Breast epithelium (tissue), 4 donors: Measurements from ENCODE around the gene UNC45B. TPM values are rescaled to one million over a fixed set of nuclear protein-coding genes. Genes with fewer than 3 reads are reported as not detected.

Source experiments
- DNase-seq, 2 donors: peaks; one replicate each; pipeline ENCODE4 v3.0.0-alpha.2; 2019; ENCODE audit warnings: low spot score in 2 of 2
- H3K27ac ChIP-seq, 2 donors: fragments of 200-600 bp; sonication (generic) in 1 of 2; one replicate each; pipeline ENCODE4 v1.5.1; 2016 to 2019; ENCODE audit warnings: mild to moderate bottlenecking in 1 of 2
- H3K27me3 ChIP-seq, 2 donors: fragments of 200-600 bp; sonication (generic) in 1 of 2; one replicate each; pipeline versions ENCODE4 v1.5.1 to v1.6.0; 2017 to 2019; ENCODE audit warnings: control low read depth in 1 of 2, mild to moderate bottlenecking in 1 of 2
- H3K36me3 ChIP-seq: fragments of 200-600 bp; one replicate; pipeline ENCODE4 v1.5.1; 2019
- H3K4me1 ChIP-seq, 2 donors: fragments of 200-600 bp; sonication (generic); one replicate each; pipeline ENCODE4 v1.5.1; 2016 to 2019; ENCODE audit warnings: control low read depth in 1 of 2
- H3K4me3 ChIP-seq, 3 donors: fragments of 200-600 bp; sonication (generic); 1 replicate in 2 of 3; 2 replicates in 1 of 3; pipeline ENCODE4 v1.5.1; 2016 to 2019; ENCODE audit warnings: mild to moderate bottlenecking in 3 of 3, moderate library complexity in 2 of 3
- H3K9me3 ChIP-seq, 2 donors: fragments of 200-600 bp; sonication (generic) in 1 of 2; one replicate each; pipeline ENCODE4 v1.5.1; 2016 to 2019; ENCODE audit warnings: control low read depth in 1 of 2
- POLR2A ChIP-seq: fragments of 450-650 bp; IDR thresholded peaks from one replicate; pipeline ENCODE4 v1.6.1; 2016; ENCODE audit warnings: antibody characterized with exemption, mild to moderate bottlenecking, moderate library complexity
- POLR2AphosphoS5 ChIP-seq, 3 donors: sonication (generic); formaldehyde crosslinking; IDR thresholded peaks; one replicate each; pipeline ENCODE4 v1.6.1; 2017; ENCODE audit warnings: antibody characterized with exemption in 3 of 3
- intact Hi-C: fragments of 100-400 bp; cut with DNase I; formaldehyde crosslinking; loops from one replicate; pipeline ENCODE4 v1.15.1; 2023; ENCODE audit warnings: low total_unique reads
- total RNA-seq, 3 donors: library from RNA; depleted of rRNA; stranded (reverse); fragments of >200 nt; gene quantifications; one replicate each; pipeline ENCODE4 v1.1.0, GENCODE V29; 2016
- TF ChIP-seq, protein P1 (sequence below), 3 donors: fragments of 450-650 bp; IDR thresholded peaks; one replicate each; pipeline ENCODE4 v1.5.1; 2016 to 2017; ENCODE audit warnings: antibody characterized with exemption in 3 of 3, mild to moderate bottlenecking in 3 of 3, moderate library complexity in 3 of 3

UNC45B gene
- total RNA-seq, 3 donors from 2014 or later, result not detected

DNA sequence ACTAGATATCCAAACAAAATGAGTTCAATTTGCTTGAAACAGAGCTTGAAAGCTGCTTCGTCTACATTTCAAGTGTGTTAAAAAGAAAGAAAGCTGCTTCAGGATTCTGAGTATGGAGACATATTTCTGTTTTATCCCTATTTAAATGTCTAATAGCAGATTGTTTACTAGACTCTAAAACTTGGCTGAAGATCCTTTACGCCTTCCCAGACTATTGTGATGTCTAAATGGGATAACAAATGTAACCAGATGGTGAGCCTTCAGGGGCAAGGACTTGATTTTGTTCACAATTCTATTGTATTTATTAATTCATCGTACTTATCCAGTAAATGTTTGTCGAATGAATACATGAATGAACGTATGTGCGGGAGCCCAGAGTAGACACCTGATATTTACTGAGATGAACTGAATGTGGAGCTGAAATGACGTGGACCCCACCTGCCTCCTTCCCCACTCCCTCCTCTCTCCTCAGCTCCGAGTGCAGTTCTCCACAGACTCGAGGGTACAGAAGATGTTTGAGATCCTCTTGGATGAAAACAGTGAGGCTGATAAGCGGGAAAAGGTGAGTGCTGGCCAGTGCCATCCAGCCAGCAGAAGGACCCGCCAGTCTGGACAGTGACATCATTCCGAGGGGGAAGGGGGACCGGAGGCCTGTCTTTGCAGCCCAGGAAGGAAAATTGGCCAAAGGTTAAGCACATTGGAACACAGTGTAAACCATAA is 5.0 kb downstream of the UNC45B start:
- H3K27me3 ChIP-seq, result no peaks in the 10 kb centered on the region
- TF ChIP-seq, protein P1, sequence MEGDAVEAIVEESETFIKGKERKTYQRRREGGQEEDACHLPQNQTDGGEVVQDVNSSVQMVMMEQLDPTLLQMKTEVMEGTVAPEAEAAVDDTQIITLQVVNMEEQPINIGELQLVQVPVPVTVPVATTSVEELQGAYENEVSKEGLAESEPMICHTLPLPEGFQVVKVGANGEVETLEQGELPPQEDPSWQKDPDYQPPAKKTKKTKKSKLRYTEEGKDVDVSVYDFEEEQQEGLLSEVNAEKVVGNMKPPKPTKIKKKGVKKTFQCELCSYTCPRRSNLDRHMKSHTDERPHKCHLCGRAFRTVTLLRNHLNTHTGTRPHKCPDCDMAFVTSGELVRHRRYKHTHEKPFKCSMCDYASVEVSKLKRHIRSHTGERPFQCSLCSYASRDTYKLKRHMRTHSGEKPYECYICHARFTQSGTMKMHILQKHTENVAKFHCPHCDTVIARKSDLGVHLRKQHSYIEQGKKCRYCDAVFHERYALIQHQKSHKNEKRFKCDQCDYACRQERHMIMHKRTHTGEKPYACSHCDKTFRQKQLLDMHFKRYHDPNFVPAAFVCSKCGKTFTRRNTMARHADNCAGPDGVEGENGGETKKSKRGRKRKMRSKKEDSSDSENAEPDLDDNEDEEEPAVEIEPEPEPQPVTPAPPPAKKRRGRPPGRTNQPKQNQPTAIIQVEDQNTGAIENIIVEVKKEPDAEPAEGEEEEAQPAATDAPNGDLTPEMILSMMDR (IDR thresholded peaks at IDR 0.05), result no peak
- TF ChIP-seq POLR2AphosphoS5 (IDR thresholded peaks at IDR 0.05) (no peak), POLR2A (no peak)
- no peak overlapping the region for H3K4me3 ChIP-seq
- no peaks in the 10 kb centered on the region for H3K9me3 ChIP-seq
- no peaks in the 10 kb centered on the region for H3K36me3 ChIP-seq
- no peaks in the 10 kb centered on the region for H3K4me1 ChIP-seq
- H3K27ac ChIP-seq, result no peak overlapping the region
- DNase-seq, result no peak
- intact Hi-C loops, result no loop called here

DNA sequence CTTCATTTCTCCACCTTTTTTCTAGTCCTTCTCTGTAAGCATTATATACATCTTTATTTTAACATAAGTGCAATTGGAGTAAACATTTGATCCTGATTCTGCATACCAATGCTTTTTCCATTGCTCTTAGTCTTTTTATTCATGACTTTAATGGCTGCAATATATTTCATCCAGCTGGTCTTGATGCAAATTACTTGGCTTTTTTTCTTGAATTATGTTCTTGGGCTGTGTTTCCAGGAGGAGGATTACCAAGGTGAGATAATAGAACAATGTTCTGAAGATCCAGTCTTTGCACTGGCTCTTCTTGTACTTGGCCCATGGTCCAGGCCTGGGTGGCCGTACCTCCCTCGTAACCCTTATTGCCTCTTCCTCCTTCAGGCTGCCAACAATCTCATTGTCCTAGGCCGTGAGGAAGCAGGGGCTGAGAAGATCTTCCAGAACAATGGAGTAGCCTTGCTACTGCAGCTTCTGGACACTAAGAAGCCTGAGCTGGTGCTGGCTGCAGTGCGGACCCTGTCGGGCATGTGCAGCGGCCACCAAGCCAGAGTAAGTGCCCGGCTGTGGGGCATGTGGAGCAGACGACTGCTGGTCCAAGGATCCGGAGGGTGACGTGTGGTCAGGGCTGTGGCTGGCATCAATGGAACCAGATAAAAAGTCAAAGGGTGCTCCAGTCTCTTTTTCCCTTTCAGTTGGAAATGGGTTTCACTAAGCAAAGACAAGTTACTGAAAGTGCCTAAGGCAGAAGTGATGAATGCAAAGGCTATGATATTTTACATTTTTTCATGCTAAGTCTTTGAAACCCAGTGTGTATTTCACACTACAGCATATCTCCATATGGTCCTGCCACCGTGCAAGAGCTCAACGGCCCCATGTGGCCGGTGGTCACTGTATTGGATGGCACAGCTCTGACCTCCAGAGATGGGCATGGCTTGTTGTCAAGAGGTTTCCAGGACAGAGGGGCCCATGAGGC is 6.9 kb downstream of the UNC45B start:
- H3K4me1 ChIP-seq, result no peaks in the 10 kb centered on the region
- H3K27me3 ChIP-seq, result no peaks in the 10 kb centered on the region
- H3K36me3 ChIP-seq, result no peaks in the 10 kb centered on the region
- TF ChIP-seq POLR2AphosphoS5 (IDR thresholded peaks at IDR 0.05) (no peak), POLR2A (no peak)
- TF ChIP-seq, protein P1 (IDR thresholded peaks at IDR 0.05), result no peak
- intact Hi-C loops, result no loop called here
- no peak overlapping the region for H3K4me3 ChIP-seq
- H3K9me3 ChIP-seq, result no peaks in the 10 kb centered on the region
- DNase-seq, result no peak
- H3K27ac ChIP-seq, result no peak overlapping the region

DNA sequence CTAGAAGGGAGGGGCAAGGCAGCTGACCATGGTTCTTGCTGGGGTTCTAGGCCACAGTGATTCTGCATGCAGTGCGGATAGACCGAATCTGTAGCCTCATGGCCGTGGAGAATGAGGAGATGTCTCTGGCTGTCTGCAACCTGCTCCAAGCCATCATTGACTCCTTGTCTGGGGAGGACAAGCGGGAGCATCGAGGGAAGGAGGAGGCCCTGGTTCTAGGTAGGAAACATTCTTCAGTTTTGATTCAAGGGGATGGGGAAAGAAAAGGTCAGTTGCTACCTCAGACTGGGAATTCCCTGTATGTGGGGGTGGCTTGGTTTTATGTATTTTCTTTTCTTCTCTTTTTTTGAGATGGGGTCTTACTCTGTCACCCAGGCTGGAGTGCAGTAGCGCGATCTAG is 7.6 kb downstream of the UNC45B start:
- no peaks in the 10 kb centered on the region for H3K9me3 ChIP-seq
- TF ChIP-seq POLR2AphosphoS5 (IDR thresholded peaks at IDR 0.05) (no peak), POLR2A (no peak)
- TF ChIP-seq, protein P1 (IDR thresholded peaks at IDR 0.05), result no peak
- intact Hi-C loops, result no loop called here
- H3K36me3 ChIP-seq, result no peaks in the 10 kb centered on the region
- no peaks in the 10 kb centered on the region for H3K4me1 ChIP-seq
- no peak overlapping the region for H3K27ac ChIP-seq
- no peaks in the 10 kb centered on the region for H3K27me3 ChIP-seq
- DNase-seq, result no peak
- no peak overlapping the region for H3K4me3 ChIP-seq

DNA sequence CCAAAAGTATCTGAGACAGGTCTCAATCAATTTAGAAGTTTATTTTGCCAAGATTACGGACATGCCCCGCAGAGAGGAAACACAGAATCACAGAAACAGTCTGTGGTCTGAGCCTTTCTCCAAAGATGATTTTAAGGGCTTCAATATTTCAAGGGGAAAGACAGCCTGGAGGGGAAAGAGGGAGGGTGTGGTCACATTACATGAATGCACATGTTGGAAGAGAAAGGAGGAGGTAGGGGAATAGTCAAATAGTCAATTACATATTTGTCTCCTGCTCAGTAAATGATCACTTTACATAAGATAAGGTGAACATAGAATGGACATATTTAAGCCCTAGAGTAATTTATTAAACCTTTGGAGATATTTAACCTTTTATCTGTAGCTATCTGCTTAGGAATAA is 12.3 kb downstream of the UNC45B start:
- no peak overlapping the region for H3K27ac ChIP-seq
- H3K36me3 ChIP-seq, result no peaks in the 10 kb centered on the region
- no peaks in the 10 kb centered on the region for H3K4me1 ChIP-seq
- intact Hi-C loops, result no loop called here
- peaks cover 0 to 5% of the 10 kb centered on the region in 2 donors for H3K27me3 ChIP-seq
- TF ChIP-seq POLR2AphosphoS5 (IDR thresholded peaks at IDR 0.05) (no peak), POLR2A (no peak)
- TF ChIP-seq, protein P1 (IDR thresholded peaks at IDR 0.05), result no peak
- DNase-seq, result no peak
- no peaks in the 10 kb centered on the region for H3K9me3 ChIP-seq
- no peak overlapping the region for H3K4me3 ChIP-seq
